ENCODE results near the gene CTNND2.
"Not testable (repeated sequence)": the region's sequence is repeated elsewhere in the genome, so short reads cannot be mapped to it uniquely, and the experiment has no call there.

Gene CTNND2

GRCh38 chr5:11640158-11640873 lies 263.9 kb downstream of the CTNND2 start:
- no peak for DNase-seq (ENCODE audit: low spot score)
- Histone ChIP-seq H3K27ac (no peak overlapping the region), H3K4me3 (no peak overlapping the region)
- TF ChIP-seq CTCF (IDR thresholded peaks at IDR 0.05), result no peak

GRCh38 chr5:11622785-11623184 lies 281.5 kb downstream of the CTNND2 start:
- Histone ChIP-seq H3K4me3 (no peak overlapping the region), H3K27ac (no peak overlapping the region)
- DNase-seq (ENCODE audit: low spot score), result no peak
- no peak for TF ChIP-seq CTCF (IDR thresholded peaks at IDR 0.05)

- TF ChIP-seq CTCF (IDR thresholded peaks at IDR 0.05), result no peak
- Histone ChIP-seq H3K27ac (no peak overlapping the region), H3K4me3 (no peak overlapping the region)
- no peak for DNase-seq (ENCODE audit: low spot score)
These were observed 284.1 kb downstream of the CTNND2 start for GRCh38 chr5:11620172-11620571.

GRCh38 chr5:11619339-11620024 lies 284.8 kb downstream of the CTNND2 start:
- no peak for DNase-seq (ENCODE audit: low spot score)
- Histone ChIP-seq H3K27ac (no peak overlapping the region), H3K4me3 (no peak overlapping the region)
- no peak for TF ChIP-seq CTCF (IDR thresholded peaks at IDR 0.05)

GRCh38 chr5:11617080-11617479 lies 287.2 kb downstream of the CTNND2 start:
- H3K4me3 ChIP-seq, result no peak overlapping the region
- no peak overlapping the region for H3K27ac ChIP-seq
- DNase-seq (ENCODE audit: low spot score), result no peak
- no peak for TF ChIP-seq CTCF (IDR thresholded peaks at IDR 0.05)

GRCh38 chr5:11616624-11617023 lies 287.6 kb downstream of the CTNND2 start:
- not testable (repeated sequence) for DNase-seq (ENCODE audit: low spot score); H3K4me3 ChIP-seq; H3K27ac ChIP-seq

- Histone ChIP-seq H3K27ac (no peak overlapping the region), H3K4me3 (no peak overlapping the region)
- no peak for TF ChIP-seq CTCF (IDR thresholded peaks at IDR 0.05)
- DNase-seq (ENCODE audit: low spot score), result no peak
These were observed 293.2 kb downstream of the CTNND2 start for GRCh38 chr5:11611011-11611410.

Data from coronary artery (tissue), 2 donors.